GM23338 (cell line): ENCODE results near the gene SEZ6L. TPM values are rescaled to one million over a fixed set of nuclear protein-coding genes. Genes with fewer than 3 reads are reported as not detected.

Experiments
- ATAC-seq: fragments of 200-7000 bp; cut with Tn5 transposase; 3 replicates; pipeline ENCODE4 v1.9.1; 2020
- DNase-seq: peaks from one replicate; pipeline ENCODE4 v3.0.0-alpha.2; 2015; ENCODE audit warnings: low spot score
- H2AFZ ChIP-seq: fragments of 200-600 bp; sonication (generic); 2 replicates; pipeline ENCODE4 v1.8.0; 2016; ENCODE audit warnings: antibody characterized with exemption, mild to moderate bottlenecking, moderate library complexity
- H3F3A ChIP-seq: fragments of 200-600 bp; sonication (generic); replicated peaks from 2 replicates; pipeline ENCODE4 v1.8.0; 2017; ENCODE audit warnings: antibody characterized with exemption, mixed run types, low read depth
- H3K27ac ChIP-seq: fragments of 200-600 bp; sonication (generic); 2 replicates; pipeline ENCODE4 v1.6.1; 2016; ENCODE audit warnings: low read depth
- H3K27me3 ChIP-seq: fragments of 200-600 bp; sonication (generic); 2 replicates; pipeline ENCODE4 v1.8.0; 2016; ENCODE audit warnings: mild to moderate bottlenecking, mixed run types, moderate library complexity; ENCODE audit not compliant: insufficient read depth
- H3K36me3 ChIP-seq: fragments of 200-600 bp; sonication (generic); 2 replicates; pipeline ENCODE4 v1.8.0; 2016; ENCODE audit warnings: mild to moderate bottlenecking; ENCODE audit not compliant: insufficient read depth
- H3K4me1 ChIP-seq: fragments of 200-600 bp; sonication (generic); 2 replicates; pipeline ENCODE4 v1.8.0; 2016; ENCODE audit warnings: mild to moderate bottlenecking, moderate library complexity; ENCODE audit not compliant: insufficient read depth
- H3K4me2 ChIP-seq: fragments of 200-600 bp; sonication (generic); 2 replicates; pipeline ENCODE4 v1.7.1; 2017; ENCODE audit warnings: mixed run types
- H3K4me3 ChIP-seq: fragments of 200-600 bp; sonication (generic); 2 replicates; pipeline ENCODE4 v1.6.1; 2016; ENCODE audit warnings: mixed run types
- H3K79me2 ChIP-seq: fragments of 200-600 bp; sonication (generic); replicated peaks from 2 replicates; pipeline ENCODE4 v1.8.0; 2017; ENCODE audit warnings: mild to moderate bottlenecking; ENCODE audit not compliant: insufficient read depth
- H3K9me2 ChIP-seq: fragments of 200-600 bp; sonication (generic); 2 replicates; pipeline ENCODE4 v1.8.0; 2017; ENCODE audit not compliant: insufficient read depth
- H4K20me1 ChIP-seq: fragments of 200-600 bp; sonication (generic); replicated peaks from 2 replicates; pipeline ENCODE4 v1.8.0; 2017; ENCODE audit warnings: mild to moderate bottlenecking; ENCODE audit not compliant: insufficient read depth
- H3K27ac Mint-ChIP-seq: 2 replicates; pipeline ENCODE4 v1.8.0; 2020; ENCODE audit warnings: inconsistent platforms, mild to moderate bottlenecking, moderate library complexity, mixed read lengths
- H3K27me3 Mint-ChIP-seq: 3 replicates; pipeline ENCODE4 v1.8.0; 2022; ENCODE audit warnings: low read depth, mild to moderate bottlenecking, moderate library complexity, mixed read lengths, inconsistent platforms; ENCODE audit not compliant: insufficient read depth, poor library complexity
- H3K36me3 Mint-ChIP-seq: 3 replicates; pipeline ENCODE4 v1.8.0; 2021; ENCODE audit warnings: low read depth, mild to moderate bottlenecking, inconsistent platforms, moderate library complexity, mixed read lengths
- H3K4me1 Mint-ChIP-seq: 3 replicates; pipeline ENCODE4 v1.8.0; 2020; ENCODE audit warnings: mild to moderate bottlenecking, inconsistent platforms, mixed read lengths
- H3K4me3 Mint-ChIP-seq: 3 replicates; pipeline ENCODE4 v1.8.0; 2021; ENCODE audit warnings: moderate library complexity, mild to moderate bottlenecking, inconsistent platforms, mixed read lengths
- H3K9me3 Mint-ChIP-seq: 3 replicates; pipeline ENCODE4 v1.8.0; 2020; ENCODE audit warnings: moderate library complexity, mild to moderate bottlenecking, inconsistent platforms, mixed read lengths
- JUNB ChIP-seq: IDR thresholded peaks from one replicate; pipeline ENCODE4 v1.6.1; 2016; ENCODE audit warnings: antibody characterized with exemption; ENCODE audit not compliant: unreplicated experiment
- NANOG ChIP-seq: IDR thresholded peaks from 2 replicates; pipeline ENCODE4 v1.6.1; 2016; ENCODE audit warnings: antibody characterized with exemption, borderline replicate concordance
- POLR2AphosphoS5 ChIP-seq: IDR thresholded peaks from 2 replicates; pipeline ENCODE4 v1.6.1; 2016; ENCODE audit warnings: antibody characterized with exemption, low read depth
- ZNF114 ChIP-seq: fragments of 250-450 bp; sonication (Bioruptor Pico); IDR thresholded peaks from 2 replicates; pipeline ENCODE4 v1.5.0; 2020; ENCODE audit warnings: mild to moderate bottlenecking, moderate library complexity
- polyA plus RNA-seq: library from polyadenylated mRNA; unstranded; fragments of >200 nt; fragmentation: Nextera tagmentation; extraction: Ambion mirVana; gene quantifications from 2 replicates; pipeline ENCODE4 v1.2.1, GENCODE V29; 2016
- total RNA-seq: library from RNA; depleted of rRNA; stranded (reverse); fragments of >200 nt; shearing (Covaris generic); gene quantifications from 2 replicates; pipeline ENCODE4 v1.2.3, GENCODE V29; 2014
- TF ChIP-seq, protein P1 (sequence below): IDR thresholded peaks from 2 replicates; pipeline ENCODE4 v1.6.1; 2016; ENCODE audit warnings: antibody characterized with exemption
- TF ChIP-seq, protein P2 (sequence below), 2 experiments: fragments of 200-600 bp in 1 of 2; sonication (generic) in 1 of 2; conservative IDR thresholded peaks; 2 replicates each; pipeline versions ENCODE4 v1.5.1 to v1.6.1; 2016 to 2017; ENCODE audit warnings: antibody characterized with exemption in 2 of 2, low read depth in 2 of 2, mild to moderate bottlenecking in 2 of 2, moderate library complexity in 1 of 2
- TF ChIP-seq, protein P3 (sequence below): fragments of 250-450 bp; sonication (Bioruptor Pico); IDR thresholded peaks from 2 replicates; pipeline ENCODE4 v1.5.0; 2020; ENCODE audit warnings: mild to moderate bottlenecking, moderate library complexity

Gene SEZ6L
- total and polyA plus RNA-seq, 2 experiments from 2014 or later, result 0.13 to 0.24 TPM

DNA sequence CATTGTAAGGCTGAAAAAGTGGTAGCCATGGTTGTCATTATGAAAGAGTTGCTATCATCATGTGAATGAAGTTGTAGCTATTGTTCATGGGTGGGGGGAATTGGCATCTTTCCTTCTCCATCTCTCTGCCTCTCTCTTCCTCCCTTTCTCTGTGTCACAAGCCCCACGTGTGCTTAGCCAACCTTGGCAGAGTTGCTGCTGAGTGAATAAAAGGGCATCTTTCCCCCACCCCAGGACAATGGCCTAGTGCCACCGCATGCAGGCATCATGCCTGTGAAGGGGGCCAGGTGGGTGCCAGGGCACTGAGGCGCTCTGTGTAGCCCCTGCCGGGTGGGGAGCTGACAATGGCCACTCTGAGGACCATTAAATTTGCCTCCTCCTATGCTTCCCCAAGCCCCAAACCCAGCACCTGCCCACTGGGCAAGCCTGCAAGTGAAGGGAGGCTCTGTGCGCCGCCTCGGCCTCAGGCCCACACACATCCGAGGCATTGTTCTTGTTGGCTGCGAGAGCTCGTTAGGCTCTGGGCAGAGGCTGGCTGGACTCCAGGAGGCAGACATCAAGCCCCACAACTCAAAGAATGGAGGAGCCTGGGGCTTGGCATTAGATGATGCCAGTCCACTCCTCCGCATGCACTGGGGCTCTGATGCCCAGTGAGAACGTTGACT is 103.9 kb downstream of the SEZ6L start:
- Histone ChIP-seq H3K4me2 (no peak overlapping the region), H3K27me3 (no peaks in the 10 kb centered on the region), H3K4me1 (peaks cover 9% of the 10 kb centered on the region; the same call in 1 of the 2 replicates), H4K20me1 (no peaks in the 10 kb centered on the region), H3K4me3 (no peak overlapping the region), H3K27ac (no peak overlapping the region), H3K36me3 (no peaks in the 10 kb centered on the region), H3K79me2 (no peaks in the 10 kb centered on the region), H3F3A (no peaks in the 10 kb centered on the region), H3K9me2 (no peaks in the 10 kb centered on the region), H2AFZ (no peak overlapping the region)
- DNase-seq (no peak), ATAC-seq (no peak)
- H3K9me3 Mint-ChIP-seq, result no peaks in the 10 kb centered on the region
- H3K4me3 Mint-ChIP-seq, result no peak overlapping the region
- peaks cover 16% of the 10 kb centered on the region for H3K4me1 Mint-ChIP-seq
- TF ChIP-seq, protein P1, sequence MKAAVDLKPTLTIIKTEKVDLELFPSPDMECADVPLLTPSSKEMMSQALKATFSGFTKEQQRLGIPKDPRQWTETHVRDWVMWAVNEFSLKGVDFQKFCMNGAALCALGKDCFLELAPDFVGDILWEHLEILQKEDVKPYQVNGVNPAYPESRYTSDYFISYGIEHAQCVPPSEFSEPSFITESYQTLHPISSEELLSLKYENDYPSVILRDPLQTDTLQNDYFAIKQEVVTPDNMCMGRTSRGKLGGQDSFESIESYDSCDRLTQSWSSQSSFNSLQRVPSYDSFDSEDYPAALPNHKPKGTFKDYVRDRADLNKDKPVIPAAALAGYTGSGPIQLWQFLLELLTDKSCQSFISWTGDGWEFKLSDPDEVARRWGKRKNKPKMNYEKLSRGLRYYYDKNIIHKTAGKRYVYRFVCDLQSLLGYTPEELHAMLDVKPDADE, result no peak
- TF ChIP-seq NANOG, result no peak
- TF ChIP-seq ZNF114 (CRISPR knock-in tag), result no peak
- TF ChIP-seq, protein P2, sequence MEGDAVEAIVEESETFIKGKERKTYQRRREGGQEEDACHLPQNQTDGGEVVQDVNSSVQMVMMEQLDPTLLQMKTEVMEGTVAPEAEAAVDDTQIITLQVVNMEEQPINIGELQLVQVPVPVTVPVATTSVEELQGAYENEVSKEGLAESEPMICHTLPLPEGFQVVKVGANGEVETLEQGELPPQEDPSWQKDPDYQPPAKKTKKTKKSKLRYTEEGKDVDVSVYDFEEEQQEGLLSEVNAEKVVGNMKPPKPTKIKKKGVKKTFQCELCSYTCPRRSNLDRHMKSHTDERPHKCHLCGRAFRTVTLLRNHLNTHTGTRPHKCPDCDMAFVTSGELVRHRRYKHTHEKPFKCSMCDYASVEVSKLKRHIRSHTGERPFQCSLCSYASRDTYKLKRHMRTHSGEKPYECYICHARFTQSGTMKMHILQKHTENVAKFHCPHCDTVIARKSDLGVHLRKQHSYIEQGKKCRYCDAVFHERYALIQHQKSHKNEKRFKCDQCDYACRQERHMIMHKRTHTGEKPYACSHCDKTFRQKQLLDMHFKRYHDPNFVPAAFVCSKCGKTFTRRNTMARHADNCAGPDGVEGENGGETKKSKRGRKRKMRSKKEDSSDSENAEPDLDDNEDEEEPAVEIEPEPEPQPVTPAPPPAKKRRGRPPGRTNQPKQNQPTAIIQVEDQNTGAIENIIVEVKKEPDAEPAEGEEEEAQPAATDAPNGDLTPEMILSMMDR (conservative IDR thresholded peaks at IDR 0.05; ENCODE audit: low read depth in 2 of 2), result no peak
- TF ChIP-seq JUNB, result no peak
- no peak for TF ChIP-seq POLR2AphosphoS5
- TF ChIP-seq, protein P3, sequence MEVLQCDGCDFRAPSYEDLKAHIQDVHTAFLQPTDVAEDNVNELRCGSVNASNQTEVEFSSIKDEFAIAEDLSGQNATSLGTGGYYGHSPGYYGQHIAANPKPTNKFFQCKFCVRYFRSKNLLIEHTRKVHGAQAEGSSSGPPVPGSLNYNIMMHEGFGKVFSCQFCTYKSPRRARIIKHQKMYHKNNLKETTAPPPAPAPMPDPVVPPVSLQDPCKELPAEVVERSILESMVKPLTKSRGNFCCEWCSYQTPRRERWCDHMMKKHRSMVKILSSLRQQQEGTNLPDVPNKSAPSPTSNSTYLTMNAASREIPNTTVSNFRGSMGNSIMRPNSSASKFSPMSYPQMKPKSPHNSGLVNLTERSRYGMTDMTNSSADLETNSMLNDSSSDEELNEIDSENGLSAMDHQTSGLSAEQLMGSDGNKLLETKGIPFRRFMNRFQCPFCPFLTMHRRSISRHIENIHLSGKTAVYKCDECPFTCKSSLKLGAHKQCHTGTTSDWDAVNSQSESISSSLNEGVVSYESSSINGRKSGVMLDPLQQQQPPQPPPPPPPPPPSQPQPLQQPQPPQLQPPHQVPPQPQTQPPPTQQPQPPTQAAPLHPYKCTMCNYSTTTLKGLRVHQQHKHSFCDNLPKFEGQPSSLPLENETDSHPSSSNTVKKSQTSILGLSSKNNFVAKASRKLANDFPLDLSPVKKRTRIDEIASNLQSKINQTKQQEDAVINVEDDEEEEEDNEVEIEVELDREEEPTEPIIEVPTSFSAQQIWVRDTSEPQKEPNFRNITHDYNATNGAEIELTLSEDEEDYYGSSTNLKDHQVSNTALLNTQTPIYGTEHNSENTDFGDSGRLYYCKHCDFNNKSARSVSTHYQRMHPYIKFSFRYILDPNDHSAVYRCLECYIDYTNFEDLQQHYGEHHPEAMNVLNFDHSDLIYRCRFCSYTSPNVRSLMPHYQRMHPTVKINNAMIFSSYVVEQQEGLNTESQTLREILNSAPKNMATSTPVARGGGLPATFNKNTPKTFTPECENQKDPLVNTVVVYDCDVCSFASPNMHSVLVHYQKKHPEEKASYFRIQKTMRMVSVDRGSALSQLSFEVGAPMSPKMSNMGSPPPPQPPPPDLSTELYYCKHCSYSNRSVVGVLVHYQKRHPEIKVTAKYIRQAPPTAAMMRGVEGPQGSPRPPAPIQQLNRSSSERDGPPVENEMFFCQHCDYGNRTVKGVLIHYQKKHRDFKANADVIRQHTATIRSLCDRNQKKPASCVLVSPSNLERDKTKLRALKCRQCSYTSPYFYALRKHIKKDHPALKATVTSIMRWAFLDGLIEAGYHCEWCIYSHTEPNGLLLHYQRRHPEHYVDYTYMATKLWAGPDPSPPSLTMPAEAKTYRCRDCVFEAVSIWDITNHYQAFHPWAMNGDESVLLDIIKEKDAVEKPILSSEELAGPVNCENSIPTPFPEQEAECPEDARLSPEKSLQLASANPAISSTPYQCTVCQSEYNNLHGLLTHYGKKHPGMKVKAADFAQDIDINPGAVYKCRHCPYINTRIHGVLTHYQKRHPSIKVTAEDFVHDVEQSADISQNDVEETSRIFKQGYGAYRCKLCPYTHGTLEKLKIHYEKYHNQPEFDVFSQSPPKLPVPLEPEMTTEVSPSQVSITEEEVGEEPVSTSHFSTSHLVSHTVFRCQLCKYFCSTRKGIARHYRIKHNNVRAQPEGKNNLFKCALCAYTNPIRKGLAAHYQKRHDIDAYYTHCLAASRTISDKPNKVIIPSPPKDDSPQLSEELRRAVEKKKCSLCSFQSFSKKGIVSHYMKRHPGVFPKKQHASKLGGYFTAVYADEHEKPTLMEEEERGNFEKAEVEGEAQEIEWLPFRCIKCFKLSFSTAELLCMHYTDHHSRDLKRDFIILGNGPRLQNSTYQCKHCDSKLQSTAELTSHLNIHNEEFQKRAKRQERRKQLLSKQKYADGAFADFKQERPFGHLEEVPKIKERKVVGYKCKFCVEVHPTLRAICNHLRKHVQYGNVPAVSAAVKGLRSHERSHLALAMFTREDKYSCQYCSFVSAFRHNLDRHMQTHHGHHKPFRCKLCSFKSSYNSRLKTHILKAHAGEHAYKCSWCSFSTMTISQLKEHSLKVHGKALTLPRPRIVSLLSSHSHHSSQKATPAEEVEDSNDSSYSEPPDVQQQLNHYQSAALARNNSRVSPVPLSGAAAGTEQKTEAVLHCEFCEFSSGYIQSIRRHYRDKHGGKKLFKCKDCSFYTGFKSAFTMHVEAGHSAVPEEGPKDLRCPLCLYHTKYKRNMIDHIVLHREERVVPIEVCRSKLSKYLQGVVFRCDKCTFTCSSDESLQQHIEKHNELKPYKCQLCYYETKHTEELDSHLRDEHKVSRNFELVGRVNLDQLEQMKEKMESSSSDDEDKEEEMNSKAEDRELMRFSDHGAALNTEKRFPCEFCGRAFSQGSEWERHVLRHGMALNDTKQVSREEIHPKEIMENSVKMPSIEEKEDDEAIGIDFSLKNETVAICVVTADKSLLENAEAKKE, result no peak
- peaks cover 3% of the 10 kb centered on the region for H3K27me3 Mint-ChIP-seq
- no peak overlapping the region for H3K27ac Mint-ChIP-seq
- no peaks in the 10 kb centered on the region for H3K36me3 Mint-ChIP-seq
